GM23338 (cell line): ENCODE data around the gene ING5.

Source experiments
- CREB1 ChIP-seq: fragments of 250-450 bp; sonication (Bioruptor Pico); IDR thresholded peaks from 2 replicates; pipeline ENCODE4 v1.5.0; 2020; ENCODE audit warnings: low read depth, mild to moderate bottlenecking, moderate library complexity
- EZH2 ChIP-seq: fragments of 200-600 bp; sonication (generic); IDR thresholded peaks from one replicate; pipeline ENCODE4 v1.8.0; 2017; ENCODE audit warnings: antibody characterized with exemption, mild to moderate bottlenecking, low read depth; ENCODE audit not compliant: unreplicated experiment
- EZH2phosphoT487 ChIP-seq: fragments of 200-600 bp; sonication (generic); IDR thresholded peaks from one replicate; pipeline ENCODE4 v1.8.1; 2018; ENCODE audit warnings: antibody characterized with exemption; ENCODE audit not compliant: unreplicated experiment
- JUNB ChIP-seq: IDR thresholded peaks from one replicate; pipeline ENCODE4 v1.6.1; 2016; ENCODE audit warnings: antibody characterized with exemption; ENCODE audit not compliant: unreplicated experiment
- POLR2AphosphoS5 ChIP-seq: IDR thresholded peaks from 2 replicates; pipeline ENCODE4 v1.6.1; 2016; ENCODE audit warnings: antibody characterized with exemption, low read depth
- STAT1 ChIP-seq: IDR thresholded peaks from one replicate; pipeline ENCODE4 v1.6.1; 2016; ENCODE audit warnings: antibody characterized with exemption; ENCODE audit not compliant: unreplicated experiment
- ZNF331 ChIP-seq: fragments of 250-450 bp; sonication (Bioruptor Pico); IDR thresholded peaks from 2 replicates; pipeline ENCODE4 v1.5.0; 2020; ENCODE audit warnings: low read depth, mild to moderate bottlenecking, moderate library complexity
- TF ChIP-seq, protein P1 (sequence below), 2 experiments: fragments of 200-600 bp in 1 of 2; sonication (generic) in 1 of 2; conservative IDR thresholded peaks; 2 replicates each; pipeline versions ENCODE4 v1.5.1 to v1.6.1; 2016 to 2017; ENCODE audit warnings: antibody characterized with exemption in 2 of 2, low read depth in 2 of 2, mild to moderate bottlenecking in 2 of 2, moderate library complexity in 1 of 2
- TF ChIP-seq, protein P2 (sequence below): fragments of 250-450 bp; sonication (Bioruptor Pico); IDR thresholded peaks from 2 replicates; pipeline ENCODE4 v1.5.0; 2020; ENCODE audit warnings: mild to moderate bottlenecking, moderate library complexity
- TF ChIP-seq, protein P3 (sequence below): IDR thresholded peaks from one replicate; pipeline ENCODE4 v1.6.1; 2018; ENCODE audit warnings: antibody characterized with exemption; ENCODE audit not compliant: unreplicated experiment
- TF ChIP-seq, protein P4 (sequence below): IDR thresholded peaks from 2 replicates; pipeline ENCODE4 v1.6.1; 2016; ENCODE audit warnings: antibody characterized with exemption

DNA sequence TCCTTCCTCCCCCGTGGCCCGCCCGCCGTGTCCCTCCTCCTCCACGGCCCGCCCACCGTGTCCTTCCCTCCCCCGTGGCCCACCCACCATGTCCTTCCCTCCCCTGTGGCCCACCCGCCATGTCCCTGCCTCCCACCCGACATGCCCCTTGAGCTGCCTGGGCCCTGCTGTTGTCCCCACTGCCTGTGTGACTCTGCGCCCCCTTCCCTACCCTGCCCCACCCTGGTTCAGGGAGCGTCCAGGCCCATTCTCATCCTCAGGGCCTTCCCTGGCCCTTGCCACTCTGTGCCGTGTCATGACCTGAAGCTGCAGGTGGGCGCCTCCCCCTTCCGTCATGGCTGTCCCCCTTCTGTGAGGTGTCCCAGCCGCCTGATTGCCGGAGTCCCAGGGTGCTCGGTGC lies 53.3 kb downstream of the ING5 start:
- TF ChIP-seq, protein P1, sequence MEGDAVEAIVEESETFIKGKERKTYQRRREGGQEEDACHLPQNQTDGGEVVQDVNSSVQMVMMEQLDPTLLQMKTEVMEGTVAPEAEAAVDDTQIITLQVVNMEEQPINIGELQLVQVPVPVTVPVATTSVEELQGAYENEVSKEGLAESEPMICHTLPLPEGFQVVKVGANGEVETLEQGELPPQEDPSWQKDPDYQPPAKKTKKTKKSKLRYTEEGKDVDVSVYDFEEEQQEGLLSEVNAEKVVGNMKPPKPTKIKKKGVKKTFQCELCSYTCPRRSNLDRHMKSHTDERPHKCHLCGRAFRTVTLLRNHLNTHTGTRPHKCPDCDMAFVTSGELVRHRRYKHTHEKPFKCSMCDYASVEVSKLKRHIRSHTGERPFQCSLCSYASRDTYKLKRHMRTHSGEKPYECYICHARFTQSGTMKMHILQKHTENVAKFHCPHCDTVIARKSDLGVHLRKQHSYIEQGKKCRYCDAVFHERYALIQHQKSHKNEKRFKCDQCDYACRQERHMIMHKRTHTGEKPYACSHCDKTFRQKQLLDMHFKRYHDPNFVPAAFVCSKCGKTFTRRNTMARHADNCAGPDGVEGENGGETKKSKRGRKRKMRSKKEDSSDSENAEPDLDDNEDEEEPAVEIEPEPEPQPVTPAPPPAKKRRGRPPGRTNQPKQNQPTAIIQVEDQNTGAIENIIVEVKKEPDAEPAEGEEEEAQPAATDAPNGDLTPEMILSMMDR (conservative IDR thresholded peaks at IDR 0.05; ENCODE audit: low read depth in 2 of 2): no peak
- TF ChIP-seq POLR2AphosphoS5 (no peak), CREB1 (CRISPR knock-in tag) (no peak), EZH2 (no peak), EZH2phosphoT487 (no peak), STAT1 (no peak), JUNB (no peak), ZNF331 (CRISPR knock-in tag) (no peak)
- TF ChIP-seq, protein P2, sequence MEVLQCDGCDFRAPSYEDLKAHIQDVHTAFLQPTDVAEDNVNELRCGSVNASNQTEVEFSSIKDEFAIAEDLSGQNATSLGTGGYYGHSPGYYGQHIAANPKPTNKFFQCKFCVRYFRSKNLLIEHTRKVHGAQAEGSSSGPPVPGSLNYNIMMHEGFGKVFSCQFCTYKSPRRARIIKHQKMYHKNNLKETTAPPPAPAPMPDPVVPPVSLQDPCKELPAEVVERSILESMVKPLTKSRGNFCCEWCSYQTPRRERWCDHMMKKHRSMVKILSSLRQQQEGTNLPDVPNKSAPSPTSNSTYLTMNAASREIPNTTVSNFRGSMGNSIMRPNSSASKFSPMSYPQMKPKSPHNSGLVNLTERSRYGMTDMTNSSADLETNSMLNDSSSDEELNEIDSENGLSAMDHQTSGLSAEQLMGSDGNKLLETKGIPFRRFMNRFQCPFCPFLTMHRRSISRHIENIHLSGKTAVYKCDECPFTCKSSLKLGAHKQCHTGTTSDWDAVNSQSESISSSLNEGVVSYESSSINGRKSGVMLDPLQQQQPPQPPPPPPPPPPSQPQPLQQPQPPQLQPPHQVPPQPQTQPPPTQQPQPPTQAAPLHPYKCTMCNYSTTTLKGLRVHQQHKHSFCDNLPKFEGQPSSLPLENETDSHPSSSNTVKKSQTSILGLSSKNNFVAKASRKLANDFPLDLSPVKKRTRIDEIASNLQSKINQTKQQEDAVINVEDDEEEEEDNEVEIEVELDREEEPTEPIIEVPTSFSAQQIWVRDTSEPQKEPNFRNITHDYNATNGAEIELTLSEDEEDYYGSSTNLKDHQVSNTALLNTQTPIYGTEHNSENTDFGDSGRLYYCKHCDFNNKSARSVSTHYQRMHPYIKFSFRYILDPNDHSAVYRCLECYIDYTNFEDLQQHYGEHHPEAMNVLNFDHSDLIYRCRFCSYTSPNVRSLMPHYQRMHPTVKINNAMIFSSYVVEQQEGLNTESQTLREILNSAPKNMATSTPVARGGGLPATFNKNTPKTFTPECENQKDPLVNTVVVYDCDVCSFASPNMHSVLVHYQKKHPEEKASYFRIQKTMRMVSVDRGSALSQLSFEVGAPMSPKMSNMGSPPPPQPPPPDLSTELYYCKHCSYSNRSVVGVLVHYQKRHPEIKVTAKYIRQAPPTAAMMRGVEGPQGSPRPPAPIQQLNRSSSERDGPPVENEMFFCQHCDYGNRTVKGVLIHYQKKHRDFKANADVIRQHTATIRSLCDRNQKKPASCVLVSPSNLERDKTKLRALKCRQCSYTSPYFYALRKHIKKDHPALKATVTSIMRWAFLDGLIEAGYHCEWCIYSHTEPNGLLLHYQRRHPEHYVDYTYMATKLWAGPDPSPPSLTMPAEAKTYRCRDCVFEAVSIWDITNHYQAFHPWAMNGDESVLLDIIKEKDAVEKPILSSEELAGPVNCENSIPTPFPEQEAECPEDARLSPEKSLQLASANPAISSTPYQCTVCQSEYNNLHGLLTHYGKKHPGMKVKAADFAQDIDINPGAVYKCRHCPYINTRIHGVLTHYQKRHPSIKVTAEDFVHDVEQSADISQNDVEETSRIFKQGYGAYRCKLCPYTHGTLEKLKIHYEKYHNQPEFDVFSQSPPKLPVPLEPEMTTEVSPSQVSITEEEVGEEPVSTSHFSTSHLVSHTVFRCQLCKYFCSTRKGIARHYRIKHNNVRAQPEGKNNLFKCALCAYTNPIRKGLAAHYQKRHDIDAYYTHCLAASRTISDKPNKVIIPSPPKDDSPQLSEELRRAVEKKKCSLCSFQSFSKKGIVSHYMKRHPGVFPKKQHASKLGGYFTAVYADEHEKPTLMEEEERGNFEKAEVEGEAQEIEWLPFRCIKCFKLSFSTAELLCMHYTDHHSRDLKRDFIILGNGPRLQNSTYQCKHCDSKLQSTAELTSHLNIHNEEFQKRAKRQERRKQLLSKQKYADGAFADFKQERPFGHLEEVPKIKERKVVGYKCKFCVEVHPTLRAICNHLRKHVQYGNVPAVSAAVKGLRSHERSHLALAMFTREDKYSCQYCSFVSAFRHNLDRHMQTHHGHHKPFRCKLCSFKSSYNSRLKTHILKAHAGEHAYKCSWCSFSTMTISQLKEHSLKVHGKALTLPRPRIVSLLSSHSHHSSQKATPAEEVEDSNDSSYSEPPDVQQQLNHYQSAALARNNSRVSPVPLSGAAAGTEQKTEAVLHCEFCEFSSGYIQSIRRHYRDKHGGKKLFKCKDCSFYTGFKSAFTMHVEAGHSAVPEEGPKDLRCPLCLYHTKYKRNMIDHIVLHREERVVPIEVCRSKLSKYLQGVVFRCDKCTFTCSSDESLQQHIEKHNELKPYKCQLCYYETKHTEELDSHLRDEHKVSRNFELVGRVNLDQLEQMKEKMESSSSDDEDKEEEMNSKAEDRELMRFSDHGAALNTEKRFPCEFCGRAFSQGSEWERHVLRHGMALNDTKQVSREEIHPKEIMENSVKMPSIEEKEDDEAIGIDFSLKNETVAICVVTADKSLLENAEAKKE: no peak
- TF ChIP-seq, protein P3, sequence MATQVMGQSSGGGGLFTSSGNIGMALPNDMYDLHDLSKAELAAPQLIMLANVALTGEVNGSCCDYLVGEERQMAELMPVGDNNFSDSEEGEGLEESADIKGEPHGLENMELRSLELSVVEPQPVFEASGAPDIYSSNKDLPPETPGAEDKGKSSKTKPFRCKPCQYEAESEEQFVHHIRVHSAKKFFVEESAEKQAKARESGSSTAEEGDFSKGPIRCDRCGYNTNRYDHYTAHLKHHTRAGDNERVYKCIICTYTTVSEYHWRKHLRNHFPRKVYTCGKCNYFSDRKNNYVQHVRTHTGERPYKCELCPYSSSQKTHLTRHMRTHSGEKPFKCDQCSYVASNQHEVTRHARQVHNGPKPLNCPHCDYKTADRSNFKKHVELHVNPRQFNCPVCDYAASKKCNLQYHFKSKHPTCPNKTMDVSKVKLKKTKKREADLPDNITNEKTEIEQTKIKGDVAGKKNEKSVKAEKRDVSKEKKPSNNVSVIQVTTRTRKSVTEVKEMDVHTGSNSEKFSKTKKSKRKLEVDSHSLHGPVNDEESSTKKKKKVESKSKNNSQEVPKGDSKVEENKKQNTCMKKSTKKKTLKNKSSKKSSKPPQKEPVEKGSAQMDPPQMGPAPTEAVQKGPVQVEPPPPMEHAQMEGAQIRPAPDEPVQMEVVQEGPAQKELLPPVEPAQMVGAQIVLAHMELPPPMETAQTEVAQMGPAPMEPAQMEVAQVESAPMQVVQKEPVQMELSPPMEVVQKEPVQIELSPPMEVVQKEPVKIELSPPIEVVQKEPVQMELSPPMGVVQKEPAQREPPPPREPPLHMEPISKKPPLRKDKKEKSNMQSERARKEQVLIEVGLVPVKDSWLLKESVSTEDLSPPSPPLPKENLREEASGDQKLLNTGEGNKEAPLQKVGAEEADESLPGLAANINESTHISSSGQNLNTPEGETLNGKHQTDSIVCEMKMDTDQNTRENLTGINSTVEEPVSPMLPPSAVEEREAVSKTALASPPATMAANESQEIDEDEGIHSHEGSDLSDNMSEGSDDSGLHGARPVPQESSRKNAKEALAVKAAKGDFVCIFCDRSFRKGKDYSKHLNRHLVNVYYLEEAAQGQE: no peak
- TF ChIP-seq, protein P4, sequence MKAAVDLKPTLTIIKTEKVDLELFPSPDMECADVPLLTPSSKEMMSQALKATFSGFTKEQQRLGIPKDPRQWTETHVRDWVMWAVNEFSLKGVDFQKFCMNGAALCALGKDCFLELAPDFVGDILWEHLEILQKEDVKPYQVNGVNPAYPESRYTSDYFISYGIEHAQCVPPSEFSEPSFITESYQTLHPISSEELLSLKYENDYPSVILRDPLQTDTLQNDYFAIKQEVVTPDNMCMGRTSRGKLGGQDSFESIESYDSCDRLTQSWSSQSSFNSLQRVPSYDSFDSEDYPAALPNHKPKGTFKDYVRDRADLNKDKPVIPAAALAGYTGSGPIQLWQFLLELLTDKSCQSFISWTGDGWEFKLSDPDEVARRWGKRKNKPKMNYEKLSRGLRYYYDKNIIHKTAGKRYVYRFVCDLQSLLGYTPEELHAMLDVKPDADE: no peak
